Stimulated activated CD4-positive, alpha-beta T cell treated with anti-CD3 and anti-CD28 coated beads, Interleukin-15, amount 100 ng/mL, for 48 hours (primary cell): ENCODE data around the gene LTBP2.

Source experiments
- DNase-seq, 2 donors: peaks; one replicate each; pipeline ENCODE4 v3.0.0-alpha.2; 2020; ENCODE audit warnings: low read depth in 2 of 2

The LTBP2 gene

DNA sequence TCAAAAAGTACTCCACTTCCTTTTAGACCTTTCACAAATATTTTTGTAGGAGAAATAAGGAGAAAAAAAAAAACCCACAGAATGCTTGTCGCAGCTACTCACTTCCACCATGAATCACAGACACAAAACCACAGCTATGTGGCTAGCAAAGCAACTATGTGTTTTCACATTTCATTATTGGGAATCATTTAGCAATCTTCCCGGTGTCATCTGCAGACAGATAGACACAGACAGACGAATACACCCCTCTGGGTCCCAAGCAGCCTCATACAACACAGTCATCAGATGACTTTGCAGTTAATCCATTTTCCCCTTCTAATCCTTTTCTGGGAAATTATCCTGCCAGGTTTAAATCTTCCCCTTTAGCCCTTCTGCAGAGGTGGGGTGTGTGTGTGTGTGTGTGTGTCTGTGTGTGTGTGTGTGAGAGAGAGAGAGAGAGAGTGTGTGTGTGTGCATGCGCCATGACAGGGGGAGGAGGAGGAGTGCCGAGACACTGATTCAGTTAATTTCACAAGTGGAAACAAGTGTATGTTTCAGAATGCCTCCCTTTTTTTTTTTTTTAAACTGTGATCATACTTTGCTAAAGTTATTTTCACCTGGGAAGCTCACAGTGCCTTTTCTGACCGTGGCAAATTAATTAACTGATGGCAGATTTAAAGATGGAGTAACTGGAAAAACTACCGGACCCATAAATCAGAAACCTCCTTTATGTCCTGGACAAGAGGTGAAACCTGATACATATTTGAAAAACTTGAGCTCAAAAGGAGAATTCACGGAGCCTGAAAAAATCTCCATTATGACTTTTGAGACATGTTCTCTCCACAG, 39.9 kb downstream of the LTBP2 start:
- peak in 1 of 2 donors; percentile 18 for DNase-seq

DNA sequence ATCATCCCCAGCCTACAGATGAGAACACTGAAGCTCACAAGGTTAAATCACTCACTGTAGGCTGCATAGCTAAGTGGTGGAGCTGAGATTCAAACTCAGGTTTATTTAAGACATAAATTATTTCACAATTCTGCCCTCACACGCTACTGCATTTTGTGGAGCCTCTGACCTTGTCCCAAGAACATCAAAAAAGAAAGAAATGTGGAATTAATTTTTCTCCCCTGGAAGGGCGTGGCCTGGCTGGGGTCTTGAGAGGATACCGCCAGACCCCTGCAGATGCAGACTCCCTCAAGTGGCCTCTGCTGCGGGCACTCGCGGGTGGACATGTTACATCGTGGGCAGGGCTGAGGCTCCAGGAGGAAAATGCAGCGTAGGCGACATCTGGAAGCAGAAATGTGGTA, 40.6 kb downstream of the LTBP2 start:
- DNase-seq: no peak

- DNase-seq: no peak
Observed at GRCh38 chr14:74570696-74571095, 41.3 kb downstream of the LTBP2 start.

DNA sequence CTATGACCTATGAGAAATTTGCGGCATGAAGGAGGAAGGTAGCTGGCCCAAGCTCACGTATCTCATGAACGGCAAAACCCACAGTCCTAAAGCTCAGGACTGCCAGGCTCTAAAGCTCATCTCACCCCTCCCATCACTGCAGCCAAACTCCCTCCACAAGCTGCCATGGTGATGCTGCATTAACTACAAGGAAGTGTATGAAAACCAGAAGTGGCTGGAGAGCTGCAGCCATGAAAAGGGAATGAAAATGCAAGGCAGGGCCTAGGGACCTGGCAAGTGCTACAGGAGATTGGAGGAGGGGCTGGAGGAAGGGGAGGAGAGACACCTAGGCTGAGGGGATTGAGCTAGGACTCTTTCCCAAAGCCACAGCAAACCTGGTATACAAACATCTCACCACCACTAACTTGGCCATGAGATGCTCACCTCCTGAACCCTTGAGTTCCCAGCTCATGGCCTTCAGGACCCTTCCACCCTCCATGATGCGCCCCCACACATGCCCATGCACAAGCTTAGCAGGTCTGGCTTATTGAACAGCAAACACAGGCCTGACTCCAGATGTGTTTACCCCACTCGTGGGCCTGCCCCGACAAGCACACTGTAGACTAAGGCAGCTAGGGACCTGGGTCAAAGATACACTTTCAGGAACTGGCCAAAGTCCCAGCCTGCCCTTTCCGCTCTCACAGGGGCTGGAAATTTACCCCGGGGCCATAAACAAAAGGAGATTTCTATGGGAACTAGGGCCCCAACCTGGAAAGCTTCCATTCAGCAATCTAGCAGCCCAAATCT, 42.0 kb downstream of the LTBP2 start:
- no peak for DNase-seq

DNA sequence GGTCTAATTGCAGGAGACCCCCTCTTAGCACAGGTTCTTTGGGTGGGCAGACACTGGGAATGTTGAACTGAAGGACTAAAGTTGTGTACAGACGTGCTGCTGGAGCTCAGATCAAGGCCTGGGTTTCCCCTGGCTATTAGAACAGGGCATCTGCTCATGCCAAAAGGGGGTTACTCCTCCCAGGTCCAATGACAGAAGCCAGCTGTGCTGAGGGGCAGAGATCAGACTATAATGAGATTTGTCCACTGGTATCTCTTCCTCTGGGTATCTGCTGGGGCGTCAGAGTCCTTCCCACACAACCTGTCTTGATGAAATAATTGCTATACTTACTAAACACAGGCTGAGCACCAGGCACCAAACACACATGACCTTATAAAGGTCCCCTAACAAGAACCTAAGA, 42.6 kb downstream of the LTBP2 start:
- DNase-seq: no peak

DNA sequence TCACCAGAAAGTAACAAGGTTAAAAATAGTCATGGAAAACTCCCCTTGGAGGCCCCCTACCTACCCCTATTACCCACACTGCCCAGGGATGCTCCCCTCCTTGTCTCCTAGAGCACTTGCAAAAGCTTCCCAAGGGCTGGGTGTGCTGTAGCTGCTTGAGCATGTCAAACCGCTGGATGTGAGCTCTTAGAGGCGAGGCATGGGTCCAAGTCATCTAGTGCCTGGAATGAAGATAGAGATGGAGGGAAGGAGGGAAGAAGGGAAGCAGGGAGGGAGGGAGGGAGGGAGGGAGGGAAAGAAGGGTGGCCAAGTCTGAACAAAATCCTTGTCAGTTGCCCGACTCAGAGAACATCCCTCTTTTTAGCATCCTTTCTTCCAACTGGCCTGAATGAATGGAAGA, 43.1 kb downstream of the LTBP2 start:
- DNase-seq: no peak

DNA sequence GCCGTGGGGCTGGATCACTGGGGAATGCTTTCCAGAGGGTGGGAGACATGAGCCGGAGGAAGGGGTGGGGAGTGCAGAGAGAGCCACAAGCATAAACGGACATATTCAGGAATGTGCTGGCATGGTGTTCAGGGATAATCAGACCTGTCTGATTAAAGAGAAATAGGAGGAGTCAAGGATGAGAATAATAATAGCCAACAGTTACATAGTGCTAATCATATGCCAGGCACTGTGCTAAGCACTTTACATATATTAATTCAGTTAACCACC, 43.7 kb downstream of the LTBP2 start:
- DNase-seq: no peak

DNA sequence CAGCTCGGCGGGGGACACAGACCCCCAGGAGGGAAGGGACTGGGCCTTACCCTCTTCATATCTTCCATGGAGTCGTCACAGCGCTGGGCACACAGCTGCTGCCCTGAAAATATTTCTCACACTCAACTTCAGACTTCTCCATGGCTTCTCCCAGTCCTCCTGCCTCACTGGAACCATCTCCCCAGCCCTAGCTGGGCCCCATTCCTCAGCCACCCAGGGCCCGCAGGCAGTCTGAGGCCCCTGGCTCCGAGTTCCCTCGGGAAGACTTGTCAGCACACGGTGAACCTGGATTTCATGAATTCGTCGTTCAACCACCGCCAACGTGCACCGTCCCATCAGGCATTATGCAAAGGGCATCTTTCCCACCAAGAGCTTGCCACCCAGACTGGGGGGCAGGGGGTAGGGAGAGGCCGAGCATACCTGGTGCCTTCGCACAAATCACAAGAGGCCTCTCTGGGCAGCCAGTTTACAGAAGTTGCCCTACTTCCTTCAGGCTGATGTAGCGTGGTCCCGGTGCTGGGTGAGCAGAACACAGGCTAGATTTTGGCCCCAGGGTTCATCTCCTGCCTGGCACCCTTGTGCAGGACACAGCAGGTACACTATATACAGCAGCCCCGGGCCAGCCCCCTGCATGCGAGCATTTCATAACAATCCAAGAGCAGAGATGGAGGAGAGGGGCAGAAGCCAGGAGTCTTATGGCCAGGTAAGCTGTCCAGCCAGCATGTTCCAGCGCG, 44.2 kb downstream of the LTBP2 start:
- no peak for DNase-seq

DNA sequence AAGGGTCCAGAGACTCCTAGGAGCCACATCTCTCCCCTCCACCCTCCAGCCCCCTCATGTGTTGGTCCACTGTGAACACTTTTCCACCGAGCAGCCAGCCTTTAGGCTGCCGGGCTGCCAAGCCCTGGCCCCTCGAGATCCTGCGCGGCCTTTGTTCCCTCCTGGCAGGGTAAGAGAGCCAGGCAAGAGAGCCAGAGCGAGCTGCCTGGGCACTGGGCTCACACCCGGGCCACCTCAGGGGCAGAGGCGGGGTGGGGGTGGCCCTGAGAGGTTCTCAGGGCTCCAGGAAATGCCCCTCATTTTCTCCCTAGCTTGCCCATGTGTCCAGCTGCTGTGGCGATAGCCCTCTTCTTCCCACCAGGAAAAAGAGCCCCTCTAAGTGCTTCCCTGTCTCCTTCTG, 44.8 kb downstream of the LTBP2 start:
- no peak for DNase-seq

GRCh38 chr14:74566174-74567141, 45.6 kb downstream of the LTBP2 start:
- no peak for DNase-seq

DNA sequence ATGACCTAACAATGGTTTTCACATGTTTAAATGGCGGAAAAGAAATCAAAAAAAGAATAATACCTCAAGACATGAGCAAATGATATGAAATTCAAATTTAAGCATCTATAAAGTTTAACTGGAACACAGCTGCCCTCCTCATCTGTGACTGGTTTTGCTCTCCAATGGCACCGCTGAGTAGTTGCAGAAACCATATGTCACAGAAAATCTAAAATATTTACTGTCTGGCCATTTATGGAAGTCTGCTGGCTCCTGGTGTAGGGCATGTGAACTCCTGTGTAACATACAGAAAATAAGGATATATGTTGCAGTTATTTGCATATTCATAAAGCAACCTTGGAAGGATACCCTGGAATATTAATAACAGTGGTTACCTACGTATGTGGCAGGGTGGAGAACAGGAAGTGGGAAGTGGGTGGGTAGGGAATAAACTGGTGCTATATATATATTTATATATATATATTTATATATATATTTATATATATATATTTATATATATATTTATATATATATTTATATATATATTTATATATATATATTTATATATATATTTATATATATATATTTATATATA, 48.4 kb downstream of the LTBP2 start:
- no peak for DNase-seq

- no peak for DNase-seq
Observed at GRCh38 chr14:74563233-74563585, 48.8 kb downstream of the LTBP2 start.

GRCh38 chr14:74562515-74563232, 49.4 kb downstream of the LTBP2 start:
- DNase-seq: no peak

GRCh38 chr14:74558655-74559054, 53.4 kb downstream of the LTBP2 start:
- no peak for DNase-seq

DNA sequence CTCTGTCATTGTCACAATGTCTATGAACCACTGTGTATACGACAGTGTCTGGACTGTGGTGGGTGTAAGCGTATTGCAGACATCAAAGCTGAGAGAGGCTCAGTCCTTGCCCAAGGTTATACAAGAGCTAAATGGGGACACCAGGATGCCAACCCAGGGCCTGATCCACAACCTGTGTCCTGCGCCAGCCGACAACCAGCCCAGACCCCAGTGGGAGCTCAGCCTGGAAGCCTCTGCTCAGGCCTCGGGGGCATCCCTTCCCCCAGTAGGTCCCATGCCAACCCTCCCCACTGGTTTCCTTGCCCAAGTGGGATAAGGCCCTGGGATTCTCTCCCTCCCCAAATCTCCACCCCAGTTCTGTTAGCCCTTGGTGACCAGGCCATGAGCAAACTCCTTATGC, 54.3 kb downstream of the LTBP2 start:
- DNase-seq: no peak

DNA sequence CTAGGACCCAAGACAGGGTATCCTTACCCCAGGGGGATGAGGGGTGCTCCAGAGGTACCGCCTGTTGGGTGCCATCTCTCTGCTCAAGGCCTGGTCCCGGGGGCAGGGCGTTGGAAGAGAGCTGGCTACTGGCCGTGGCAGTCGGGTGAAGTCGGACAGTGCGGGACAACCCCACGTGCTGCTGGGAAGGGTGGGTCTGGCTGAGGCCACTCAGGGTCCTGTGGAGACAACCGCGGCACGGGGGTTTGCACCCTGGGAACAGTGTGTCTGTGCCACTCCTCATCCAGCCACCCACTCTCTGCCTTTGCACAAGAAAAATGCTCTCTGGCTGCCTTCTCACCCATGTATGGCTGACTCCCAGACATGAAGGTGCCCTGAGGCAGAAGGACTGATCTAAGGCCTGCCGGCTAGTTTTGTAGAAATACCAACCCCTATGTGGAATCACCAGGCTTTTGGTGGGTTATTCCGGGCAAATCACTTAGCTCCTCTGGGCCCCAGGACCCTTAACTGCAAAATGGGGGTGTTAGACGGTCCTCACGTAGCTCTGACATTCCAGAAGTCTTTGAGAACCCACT, 56.5 kb downstream of the LTBP2 start:
- DNase-seq: no peak

DNA sequence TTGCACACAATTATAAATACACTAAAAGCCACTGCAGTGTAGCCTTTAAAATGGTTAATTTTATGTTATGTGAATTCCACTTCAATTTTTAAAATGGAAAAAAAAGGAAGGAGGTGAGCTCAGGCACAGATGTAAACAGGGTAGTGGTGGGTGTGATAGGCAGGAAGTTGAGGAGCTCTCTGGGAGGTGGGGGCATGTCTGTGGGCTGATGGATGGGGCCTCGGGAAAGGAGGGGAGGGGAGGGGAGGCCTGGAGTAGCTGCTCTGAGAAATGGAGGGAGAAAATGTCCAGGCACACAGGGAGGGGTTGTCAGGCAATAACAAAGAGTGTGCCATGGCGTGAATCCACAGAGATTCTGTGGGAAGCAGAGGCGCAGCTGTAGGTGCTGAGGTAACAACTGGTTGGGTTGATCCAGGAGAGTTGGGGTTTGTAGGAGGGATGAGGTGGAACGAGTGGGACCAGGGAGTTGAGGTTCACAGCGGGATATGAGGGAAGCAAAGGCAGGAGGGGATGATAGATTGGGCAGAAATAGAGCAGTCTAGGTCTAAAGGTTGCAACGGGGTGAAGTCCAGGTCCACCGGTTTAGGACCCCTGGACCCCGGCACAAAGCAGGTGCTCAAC, 57.2 kb downstream of the LTBP2 start:
- no peak for DNase-seq

DNA sequence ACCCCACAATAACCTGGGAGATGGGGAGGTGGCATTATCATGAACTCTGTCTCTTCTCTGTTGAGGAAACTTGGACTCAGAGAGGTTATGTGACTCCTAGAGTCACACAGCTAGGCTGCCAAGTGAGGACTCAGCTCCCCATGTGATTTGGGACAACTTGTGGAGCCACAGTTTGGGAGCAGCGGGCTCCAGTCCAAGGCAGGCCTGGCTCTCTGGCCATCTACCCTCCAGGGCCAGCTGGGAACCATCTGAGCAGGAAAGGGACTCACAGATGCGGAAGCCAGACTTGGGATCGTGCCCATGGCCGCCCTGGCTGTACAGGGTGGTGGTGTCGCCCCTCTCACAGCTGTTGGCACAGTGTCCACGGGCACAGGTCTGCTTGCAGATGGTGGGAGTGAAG, 59.4 kb downstream of the LTBP2 start:
- DNase-seq: no peak

- no peak for DNase-seq
Observed at GRCh38 chr14:74551431-74552371, 60.3 kb downstream of the LTBP2 start.
